Right atrium auricular region (tissue), 2 donors: ENCODE measurements around the gene UMODL1. TPM values are rescaled to one million over a fixed set of nuclear protein-coding genes. Genes with fewer than 3 reads are reported as not detected.

Source experiments
- DNase-seq: peaks from one replicate; pipeline ENCODE4 v3.0.0-alpha.2; 2019; ENCODE audit warnings: low spot score
- H3K27ac ChIP-seq, 2 donors: fragments of 200-600 bp; sonication (generic); 1 replicate in 1 of 2; 2 replicates in 1 of 2; pipeline ENCODE4 v1.5.1; 2016 to 2019
- H3K27me3 ChIP-seq, 2 donors: fragments of 200-600 bp; sonication (generic); one replicate each; pipeline versions ENCODE4 v1.5.1 to v1.6.0; 2017 to 2019
- H3K36me3 ChIP-seq: fragments of 200-600 bp; sonication (generic); one replicate; pipeline ENCODE4 v1.5.1; 2016
- H3K4me1 ChIP-seq, 2 donors: fragments of 200-600 bp; sonication (generic); one replicate each; pipeline versions ENCODE4 v1.5.1 to v1.6.0; 2017 to 2019
- H3K4me3 ChIP-seq, 2 donors: fragments of 200-600 bp; sonication (generic); 1 replicate in 1 of 2; 2 replicates in 1 of 2; pipeline ENCODE4 v1.5.1; 2017 to 2019; ENCODE audit warnings: mild to moderate bottlenecking in 1 of 2, moderate library complexity in 1 of 2
- H3K9me3 ChIP-seq, 2 donors: fragments of 200-600 bp; sonication (generic); one replicate each; pipeline ENCODE4 v1.5.1; 2019
- CTCF ChIP-seq, 2 donors: fragments of 200-600 bp; sonication (generic); IDR thresholded peaks; one replicate each; pipeline ENCODE4 v1.5.1; 2019; ENCODE audit warnings: antibody characterized with exemption in 2 of 2
- total RNA-seq, 2 donors: library from RNA; depleted of rRNA; stranded (reverse); fragments of >200 nt; gene quantifications; one replicate each; pipeline ENCODE4 v1.1.0, GENCODE V29; 2016

The UMODL1 gene
- total RNA-seq, 2 donors from 2014 or later = not detected

GRCh38 chr21:42144679-42145568 lies 73.8 kb downstream of the UMODL1 start:
- no peak overlapping the region for H3K4me3 ChIP-seq
- no peak for TF ChIP-seq CTCF (IDR thresholded peaks at IDR 0.05)
- no peak overlapping the region for H3K27ac ChIP-seq
- no peaks in the 10 kb centered on the region for H3K36me3 ChIP-seq
- no peaks in the 10 kb centered on the region for H3K9me3 ChIP-seq
- no peaks in the 10 kb centered on the region for H3K27me3 ChIP-seq
- DNase-seq = no peak
- peaks cover 0 to 4% of the 10 kb centered on the region in 2 donors for H3K4me1 ChIP-seq

- peak; percentile 93 for TF ChIP-seq CTCF (IDR thresholded peaks at IDR 0.05)
- DNase-seq = peak; percentile 73
- H3K9me3 ChIP-seq = no peaks in the 10 kb centered on the region
- H3K27ac ChIP-seq = no peak overlapping the region
- H3K4me3 ChIP-seq = no peak overlapping the region
- H3K27me3 ChIP-seq = no peaks in the 10 kb centered on the region
- H3K36me3 ChIP-seq = no peaks in the 10 kb centered on the region
- H3K4me1 ChIP-seq = peaks cover 0 to 4% of the 10 kb centered on the region in 2 donors
These were observed 74.6 kb downstream of the UMODL1 start for GRCh38 chr21:42145569-42146272.

GRCh38 chr21:42146273-42146805 lies 75.2 kb downstream of the UMODL1 start:
- no peak overlapping the region for H3K27ac ChIP-seq
- no peaks in the 10 kb centered on the region for H3K9me3 ChIP-seq
- no peaks in the 10 kb centered on the region for H3K27me3 ChIP-seq
- no peak overlapping the region for H3K4me3 ChIP-seq
- no peak for DNase-seq
- H3K4me1 ChIP-seq = peaks cover 0 to 4% of the 10 kb centered on the region in 2 donors
- no peaks in the 10 kb centered on the region for H3K36me3 ChIP-seq
- TF ChIP-seq CTCF (IDR thresholded peaks at IDR 0.05) = no peak

GRCh38 chr21:42146821-42147220 lies 75.7 kb downstream of the UMODL1 start:
- Histone ChIP-seq H3K4me3 (no peak overlapping the region), H3K4me1 (peaks cover 0 to 4% of the 10 kb centered on the region in 2 donors), H3K27me3 (no peaks in the 10 kb centered on the region), H3K9me3 (no peaks in the 10 kb centered on the region), H3K36me3 (no peaks in the 10 kb centered on the region), H3K27ac (no peak overlapping the region)
- TF ChIP-seq CTCF (IDR thresholded peaks at IDR 0.05) = no peak
- no peak for DNase-seq

- no peak for TF ChIP-seq CTCF (IDR thresholded peaks at IDR 0.05)
- H3K9me3 ChIP-seq = no peaks in the 10 kb centered on the region
- no peak overlapping the region for H3K4me3 ChIP-seq
- peaks cover 0 to 4% of the 10 kb centered on the region in 2 donors for H3K4me1 ChIP-seq
- H3K36me3 ChIP-seq = no peaks in the 10 kb centered on the region
- no peaks in the 10 kb centered on the region for H3K27me3 ChIP-seq
- no peak overlapping the region for H3K27ac ChIP-seq
- no peak for DNase-seq
These were observed 76.4 kb downstream of the UMODL1 start for GRCh38 chr21:42147386-42148020.
